ENCODE data around the gene OBSCN.

GRCh38 chr1:228283476-228284147, 75.8 kb downstream of the OBSCN start:
- TF ChIP-seq CTCF (IDR thresholded peaks at IDR 0.05) (no peak), POLR2AphosphoS5 (IDR thresholded peaks at IDR 0.05) (no peak)

Measured in sigmoid colon (tissue), 4 donors.